ENCODE data around the gene KIZ. TPM values are rescaled to one million over a fixed set of nuclear protein-coding genes. Genes with fewer than 3 reads are reported as not detected.

Gene KIZ
- total RNA-seq, 4 donors from 2014 or later, result 21.1 to 66.6 (median 34.6) TPM

- Histone ChIP-seq H3K27ac (no peak overlapping the region), H3K4me3 (no peak overlapping the region), H3K4me1 (peaks cover 16 to 53% of the 10 kb centered on the region in 2 donors), H3K27me3 (peaks cover 82 to 93% (median 89%) of the 10 kb centered on the region in 3 donors), H3K9me3 (no peaks in the 10 kb centered on the region), H3K36me3 (no peaks in the 10 kb centered on the region)
- intact Hi-C loops (cut with DNase I; ENCODE audit: low total_unique reads) (loop anchor here (10.0 kb wide), 1 partner anchor 400 kb away; no protein-coding TSS in a partner anchor), in situ Hi-C loops (cut with MboI; ENCODE audit: low sequenced_read_pairs in 4 of 4) (no loop called here)
- DNase-seq (no peak), ATAC-seq (no peak)
- no peak for TF ChIP-seq POLR2A (IDR thresholded peaks at IDR 0.05)
- TF ChIP-seq CTCF (IDR thresholded peaks at IDR 0.05 in 4 of 5, conservative IDR thresholded peaks at IDR 0.05 in 1 of 5), result no peak
Observed at GRCh38 chr20:21104466-21104761, 21.5 kb upstream of the KIZ start.

GRCh38 chr20:21104921-21105320 lies 21.0 kb upstream of the KIZ start:
- Histone ChIP-seq H3K36me3 (no peaks in the 10 kb centered on the region), H3K4me3 (peak overlapping the region in 2 of 4 donors; percentile 45 to 58), H3K27ac (no peak overlapping the region), H3K9me3 (no peaks in the 10 kb centered on the region), H3K4me1 (peaks cover 16 to 48% of the 10 kb centered on the region in 2 donors), H3K27me3 (peaks cover 77 to 89% (median 84%) of the 10 kb centered on the region in 3 donors)
- no peak for TF ChIP-seq CTCF (IDR thresholded peaks at IDR 0.05 in 4 of 5, conservative IDR thresholded peaks at IDR 0.05 in 1 of 5)
- no peak for TF ChIP-seq POLR2A (IDR thresholded peaks at IDR 0.05)
- in situ Hi-C loops (cut with MboI; ENCODE audit: low sequenced_read_pairs in 4 of 4) (no loop called here), intact Hi-C loops (cut with DNase I; ENCODE audit: low total_unique reads) (loop anchor here (10.0 kb wide), 1 partner anchor 400 kb away; no protein-coding TSS in a partner anchor)
- no peak for ATAC-seq
- no peak for DNase-seq

- no peaks in the 10 kb centered on the region for H3K36me3 ChIP-seq
- no peak overlapping the region for H3K27ac ChIP-seq
- peaks cover 70 to 84% (median 77%) of the 10 kb centered on the region in 3 donors for H3K27me3 ChIP-seq
- TF ChIP-seq POLR2A (IDR thresholded peaks at IDR 0.05) (no peak), CTCF (IDR thresholded peaks at IDR 0.05 in 4 of 5, conservative IDR thresholded peaks at IDR 0.05 in 1 of 5) (no peak)
- peak overlapping the region; percentile 27 to 58 (median 39) for H3K4me3 ChIP-seq
- in situ Hi-C loops (cut with MboI; ENCODE audit: low sequenced_read_pairs in 4 of 4) (no loop called here), intact Hi-C loops (cut with DNase I; ENCODE audit: low total_unique reads) (loop anchor here (10.0 kb wide), 1 partner anchor 399 kb away; no protein-coding TSS in a partner anchor)
- DNase-seq (no peak), ATAC-seq (no peak)
- no peaks in the 10 kb centered on the region for H3K9me3 ChIP-seq
- H3K4me1 ChIP-seq, result peaks cover 10 to 41% of the 10 kb centered on the region in 2 donors
Observed at GRCh38 chr20:21105429-21106170, 20.3 kb upstream of the KIZ start.

GRCh38 chr20:21106171-21107017 lies 19.5 kb upstream of the KIZ start, which contains the start of gene LINC00237:
Gene LINC00237, minus strand, starts transcription at chr20:21106358.
- intact Hi-C loops (cut with DNase I; ENCODE audit: low total_unique reads), result loop anchor here (10.0 kb wide), 1 partner anchor 398 kb away; no protein-coding TSS in a partner anchor
- in situ Hi-C loops (cut with MboI; ENCODE audit: low sequenced_read_pairs in 4 of 4), result no loop called here

More at GRCh38 chr20:21106171-21107017, 19.5 kb upstream of the KIZ start, which contains the start of gene LINC00237:
- no peaks in the 10 kb centered on the region for H3K36me3 ChIP-seq
- H3K4me3 ChIP-seq, result peak within 1 kb of the TSS; percentile 27 to 58 (median 39)
- no peaks in the 10 kb centered on the region for H3K9me3 ChIP-seq
- peaks cover 2 to 33% of the 10 kb centered on the region in 2 donors for H3K4me1 ChIP-seq
- TF ChIP-seq POLR2A (IDR thresholded peaks at IDR 0.05), result no peak
- TF ChIP-seq CTCF (IDR thresholded peaks at IDR 0.05 in 4 of 5, conservative IDR thresholded peaks at IDR 0.05 in 1 of 5), result no peak
- DNase-seq (no peak), ATAC-seq (no peak)
- H3K27me3 ChIP-seq, result peaks cover 62 to 76% (median 69%) of the 10 kb centered on the region in 3 donors
- no peak within 1 kb of the TSS for H3K27ac ChIP-seq
